ENCODE measurements around the gene CTU1.

Gene CTU1

GRCh38 chr19:51097166-51097738 is 11.0 kb downstream of the CTU1 start:
- H3K4me3 ChIP-seq (ENCODE audit: insufficient read depth in 1 of 2, low read depth in 1 of 2, low read length in 2 of 2): no peak overlapping the region
- no peak overlapping the region for H2AFZ ChIP-seq (ENCODE audit: low read depth, low read length)
- H3K9ac ChIP-seq (ENCODE audit: low read length): no peak overlapping the region
- no peak overlapping the region for H2BK120ac ChIP-seq (ENCODE audit: low read depth, low read length)
- peaks cover 33 to 36% of the 10 kb centered on the region in 2 experiments for H3K36me3 ChIP-seq (ENCODE audit: control insufficient read depth in 1 of 2, insufficient read depth in 2 of 2, low read depth in 1 of 2, low read length in 2 of 2)
- H3K27me3 ChIP-seq (ENCODE audit: control insufficient read depth in 1 of 2, insufficient read depth in 1 of 2, low read length in 2 of 2): no peaks in the 10 kb centered on the region
- H3K4ac ChIP-seq (ENCODE audit: low read depth in 1 of 2, low read length in 2 of 2): no peak overlapping the region
- H3K23ac ChIP-seq (ENCODE audit: low read length in 2 of 2): no peak overlapping the region
- H3K14ac ChIP-seq (ENCODE audit: low read length in 2 of 2): no peak overlapping the region
- no peak overlapping the region for H4K8ac ChIP-seq (ENCODE audit: low read length)
- no peak overlapping the region for H2BK5ac ChIP-seq (ENCODE audit: low read depth, low read length, poor library complexity, severe bottlenecking)
- H3K18ac ChIP-seq (ENCODE audit: low read depth in 1 of 2, low read length in 2 of 2): no peak overlapping the region
- peaks cover 21% of the 10 kb centered on the region for H3K79me1 ChIP-seq (replicated peaks; ENCODE audit: low read length, poor library complexity, severe bottlenecking)
- 6% methylated on average over 2 of the region's 8 CpGs for WGBS
- H4K91ac ChIP-seq (ENCODE audit: low read length): no peak overlapping the region
- H3K4me2 ChIP-seq (ENCODE audit: low read length, poor library complexity, severe bottlenecking): no peak overlapping the region
- H2BK15ac ChIP-seq (ENCODE audit: low read depth, poor library complexity, severe bottlenecking): no peak overlapping the region
- no peak overlapping the region for H2BK12ac ChIP-seq (ENCODE audit: low read length in 2 of 2)
- no peak overlapping the region for H2AK5ac ChIP-seq (ENCODE audit: low read length, severe bottlenecking)
- no peaks in the 10 kb centered on the region for H3K9me3 ChIP-seq (ENCODE audit: control insufficient read depth, low read length)
- DNase-seq: peak; percentile 18
- H3K4me1 ChIP-seq (ENCODE audit: control insufficient read depth, insufficient read depth, low read depth, low read length): peaks cover 4% of the 10 kb centered on the region
- H3K27ac ChIP-seq (ENCODE audit: low read length, poor library complexity, severe bottlenecking): no peak overlapping the region

- 88% methylated on average over 6 of the region's 6 CpGs for WGBS
- peaks cover 20% of the 10 kb centered on the region for H3K79me1 ChIP-seq (replicated peaks; ENCODE audit: low read length, poor library complexity, severe bottlenecking)
- H4K91ac ChIP-seq (ENCODE audit: low read length): no peak overlapping the region
- H3K23ac ChIP-seq (ENCODE audit: low read length in 2 of 2): no peak overlapping the region
- no peak overlapping the region for H4K8ac ChIP-seq (ENCODE audit: low read length)
- no peaks in the 10 kb centered on the region for H3K27me3 ChIP-seq (ENCODE audit: control insufficient read depth in 1 of 2, insufficient read depth in 1 of 2, low read length in 2 of 2)
- H3K18ac ChIP-seq (ENCODE audit: low read depth in 1 of 2, low read length in 2 of 2): no peak overlapping the region
- H2AFZ ChIP-seq (ENCODE audit: low read depth, low read length): no peak overlapping the region
- H3K4ac ChIP-seq (ENCODE audit: low read depth in 1 of 2, low read length in 2 of 2): no peak overlapping the region
- H3K4me2 ChIP-seq (ENCODE audit: low read length, poor library complexity, severe bottlenecking): no peak overlapping the region
- peaks cover 4% of the 10 kb centered on the region for H3K4me1 ChIP-seq (ENCODE audit: control insufficient read depth, insufficient read depth, low read depth, low read length)
- H2BK15ac ChIP-seq (ENCODE audit: low read depth, poor library complexity, severe bottlenecking): peak overlapping the region; percentile 55
- H3K9ac ChIP-seq (ENCODE audit: low read length): no peak overlapping the region
- H2BK5ac ChIP-seq (ENCODE audit: low read depth, low read length, poor library complexity, severe bottlenecking): no peak overlapping the region
- H3K9me3 ChIP-seq (ENCODE audit: control insufficient read depth, low read length): no peaks in the 10 kb centered on the region
- H3K4me3 ChIP-seq (ENCODE audit: insufficient read depth in 1 of 2, low read depth in 1 of 2, low read length in 2 of 2): no peak overlapping the region
- no peak overlapping the region for H3K27ac ChIP-seq (ENCODE audit: low read length, poor library complexity, severe bottlenecking)
- H3K36me3 ChIP-seq (ENCODE audit: control insufficient read depth in 1 of 2, insufficient read depth in 2 of 2, low read depth in 1 of 2, low read length in 2 of 2): peaks cover 31 to 32% of the 10 kb centered on the region in 2 experiments
- no peak overlapping the region for H2BK120ac ChIP-seq (ENCODE audit: low read depth, low read length)
- H2BK12ac ChIP-seq (ENCODE audit: low read length in 2 of 2): no peak overlapping the region
- no peak overlapping the region for H2AK5ac ChIP-seq (ENCODE audit: low read length, severe bottlenecking)
- no peak for DNase-seq
- no peak overlapping the region for H3K14ac ChIP-seq (ENCODE audit: low read length in 2 of 2)
Measured at GRCh38 chr19:51096473-51097165, 11.6 kb downstream of the CTU1 start.

- Histone ChIP-seq H3K79me1 (replicated peaks; ENCODE audit: low read length, poor library complexity, severe bottlenecking) (peaks cover 17% of the 10 kb centered on the region), H3K27me3 (ENCODE audit: control insufficient read depth in 1 of 2, insufficient read depth in 1 of 2, low read length in 2 of 2) (no peaks in the 10 kb centered on the region), H3K18ac (ENCODE audit: low read depth in 1 of 2, low read length in 2 of 2) (no peak overlapping the region), H3K4me1 (ENCODE audit: control insufficient read depth, insufficient read depth, low read depth, low read length) (peaks cover 4% of the 10 kb centered on the region), H4K8ac (ENCODE audit: low read length) (no peak overlapping the region), H3K4ac (ENCODE audit: low read depth in 1 of 2, low read length in 2 of 2) (no peak overlapping the region), H3K4me3 (ENCODE audit: insufficient read depth in 1 of 2, low read depth in 1 of 2, low read length in 2 of 2) (no peak overlapping the region), H2BK120ac (ENCODE audit: low read depth, low read length) (no peak overlapping the region), H3K14ac (ENCODE audit: low read length in 2 of 2) (no peak overlapping the region), H2BK15ac (ENCODE audit: low read depth, poor library complexity, severe bottlenecking) (no peak overlapping the region), H2BK12ac (ENCODE audit: low read length in 2 of 2) (no peak overlapping the region), H2AFZ (ENCODE audit: low read depth, low read length) (no peak overlapping the region), H4K91ac (ENCODE audit: low read length) (no peak overlapping the region), H2BK5ac (ENCODE audit: low read depth, low read length, poor library complexity, severe bottlenecking) (no peak overlapping the region), H3K9me3 (ENCODE audit: control insufficient read depth, low read length) (no peaks in the 10 kb centered on the region), H3K36me3 (ENCODE audit: control insufficient read depth in 1 of 2, insufficient read depth in 2 of 2, low read depth in 1 of 2, low read length in 2 of 2) (peaks cover 15 to 25% of the 10 kb centered on the region in 2 experiments), H3K27ac (ENCODE audit: low read length, poor library complexity, severe bottlenecking) (no peak overlapping the region), H3K4me2 (ENCODE audit: low read length, poor library complexity, severe bottlenecking) (no peak overlapping the region), H2AK5ac (ENCODE audit: low read length, severe bottlenecking) (no peak overlapping the region), H3K9ac (ENCODE audit: low read length) (no peak overlapping the region), H3K23ac (ENCODE audit: low read length in 2 of 2) (no peak overlapping the region)
- DNase-seq: peak; percentile 17
- 27% methylated on average over 15 of the region's 15 CpGs for WGBS
Measured at GRCh38 chr19:51094696-51095279, 13.4 kb downstream of the CTU1 start.

- Histone ChIP-seq H3K36me3 (ENCODE audit: control insufficient read depth in 1 of 2, insufficient read depth in 2 of 2, low read depth in 1 of 2, low read length in 2 of 2) (peaks cover 9 to 14% of the 10 kb centered on the region in 2 experiments), H3K4me1 (ENCODE audit: control insufficient read depth, insufficient read depth, low read depth, low read length) (peaks cover 4% of the 10 kb centered on the region), H2BK15ac (ENCODE audit: low read depth, poor library complexity, severe bottlenecking) (no peak overlapping the region), H3K79me1 (replicated peaks; ENCODE audit: low read length, poor library complexity, severe bottlenecking) (peaks cover 12% of the 10 kb centered on the region), H2BK120ac (ENCODE audit: low read depth, low read length) (no peak overlapping the region), H3K27ac (ENCODE audit: low read length, poor library complexity, severe bottlenecking) (no peak overlapping the region), H3K9me3 (ENCODE audit: control insufficient read depth, low read length) (no peaks in the 10 kb centered on the region), H3K23ac (ENCODE audit: low read length in 2 of 2) (no peak overlapping the region), H3K18ac (ENCODE audit: low read depth in 1 of 2, low read length in 2 of 2) (no peak overlapping the region), H3K4me2 (ENCODE audit: low read length, poor library complexity, severe bottlenecking) (no peak overlapping the region), H2BK12ac (ENCODE audit: low read length in 2 of 2) (no peak overlapping the region), H2BK5ac (ENCODE audit: low read depth, low read length, poor library complexity, severe bottlenecking) (no peak overlapping the region), H3K27me3 (ENCODE audit: control insufficient read depth in 1 of 2, insufficient read depth in 1 of 2, low read length in 2 of 2) (no peaks in the 10 kb centered on the region), H3K14ac (ENCODE audit: low read length in 2 of 2) (no peak overlapping the region), H4K8ac (ENCODE audit: low read length) (peak overlapping the region; percentile 57), H2AK5ac (ENCODE audit: low read length, severe bottlenecking) (no peak overlapping the region), H3K4ac (ENCODE audit: low read depth in 1 of 2, low read length in 2 of 2) (no peak overlapping the region), H3K9ac (ENCODE audit: low read length) (no peak overlapping the region), H2AFZ (ENCODE audit: low read depth, low read length) (no peak overlapping the region), H3K4me3 (ENCODE audit: insufficient read depth in 1 of 2, low read depth in 1 of 2, low read length in 2 of 2) (no peak overlapping the region), H4K91ac (ENCODE audit: low read length) (peak overlapping the region; percentile 41)
- 78% methylated on average over 22 of the region's 22 CpGs for whole genome bisulfite sequencing
- no peak for DNase-seq
Measured at GRCh38 chr19:51093510-51094345, 14.5 kb downstream of the CTU1 start.

Data from mesenchymal stem cell (in vitro differentiated cells and primary cell).